ENCODE data around the gene TDRD9.

GRCh38 chr14:104096318-104096717 is 168.1 kb downstream of the TDRD9 start:
- TF ChIP-seq CTCF (conservative IDR thresholded peaks at IDR 0.05; ENCODE audit: low read depth, low read length) (no peak), EZH2phosphoT487 (IDR thresholded peaks at IDR 0.05; ENCODE audit: borderline replicate concordance, low read length) (no peak), EZH2 (IDR thresholded peaks at IDR 0.05; ENCODE audit: low read length, unreplicated experiment) (no peak)
